ENCODE measurements around the gene PNMA3.
"Not testable (repeated sequence)": the region's sequence is repeated elsewhere in the genome, so short reads cannot be mapped to it uniquely, and the experiment has no call there.

PNMA3 gene

GRCh38 chrX:153055871-153056749 is at the start of gene PNMA3:
PNMA3 (plus strand) TSS chrX:153056470; CDS start chrX:153057056, 586 bp downstream.
- H3K36me3 Mint-ChIP-seq, result peaks cover 4% of the 10 kb centered on the region
- H3K4me1 Mint-ChIP-seq, result peaks cover 3% of the 10 kb centered on the region
- ATAC-seq (ENCODE audit: low read depth) (peak; percentile 43), DNase-seq (ENCODE audit: low spot score in 2 of 2) (no peak)
- H3K27ac Mint-ChIP-seq, result no peak within 1 kb of the TSS
- H3K27me3 Mint-ChIP-seq, result peaks cover 5% of the 10 kb centered on the region
- H3K9me3 Mint-ChIP-seq, result no peaks in the 10 kb centered on the region
- peak within 1 kb of the TSS; percentile 49 for H3K4me3 Mint-ChIP-seq

GRCh38 chrX:153017174-153017573 is 39.1 kb upstream of the PNMA3 start:
- not testable (repeated sequence) for H3K27me3 Mint-ChIP-seq; ATAC-seq (ENCODE audit: low read depth); DNase-seq (ENCODE audit: low spot score in 2 of 2); H3K27ac Mint-ChIP-seq; H3K9me3 Mint-ChIP-seq; H3K4me3 Mint-ChIP-seq; H3K36me3 Mint-ChIP-seq; H3K4me1 Mint-ChIP-seq

DNA sequence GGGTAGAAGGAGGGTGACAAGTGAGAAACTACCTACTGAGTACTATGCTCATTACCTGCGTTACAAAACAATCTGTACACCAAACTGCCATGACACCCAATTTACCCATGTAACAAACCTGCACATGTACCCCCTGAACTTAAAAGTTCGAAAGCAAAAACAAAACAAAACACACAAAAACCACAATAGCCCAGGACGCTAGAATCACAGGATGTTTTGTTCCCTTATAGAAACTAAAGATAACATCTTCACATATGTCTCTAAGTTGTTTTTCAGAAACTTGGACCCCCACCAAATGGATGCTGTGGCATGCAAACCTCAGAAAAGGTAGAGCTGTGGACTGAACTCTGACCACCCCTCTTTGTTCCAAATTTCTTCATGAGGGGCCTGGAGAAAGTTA is 37.1 kb upstream of the PNMA3 start:
- H3K27ac Mint-ChIP-seq, result no peak overlapping the region
- DNase-seq (ENCODE audit: low spot score in 2 of 2) (no peak), ATAC-seq (ENCODE audit: low read depth) (no peak)
- no peaks in the 10 kb centered on the region for H3K9me3 Mint-ChIP-seq
- no peak overlapping the region for H3K4me3 Mint-ChIP-seq
- H3K27me3 Mint-ChIP-seq, result peaks cover 7% of the 10 kb centered on the region
- no peaks in the 10 kb centered on the region for H3K36me3 Mint-ChIP-seq
- H3K4me1 Mint-ChIP-seq, result no peaks in the 10 kb centered on the region

DNA sequence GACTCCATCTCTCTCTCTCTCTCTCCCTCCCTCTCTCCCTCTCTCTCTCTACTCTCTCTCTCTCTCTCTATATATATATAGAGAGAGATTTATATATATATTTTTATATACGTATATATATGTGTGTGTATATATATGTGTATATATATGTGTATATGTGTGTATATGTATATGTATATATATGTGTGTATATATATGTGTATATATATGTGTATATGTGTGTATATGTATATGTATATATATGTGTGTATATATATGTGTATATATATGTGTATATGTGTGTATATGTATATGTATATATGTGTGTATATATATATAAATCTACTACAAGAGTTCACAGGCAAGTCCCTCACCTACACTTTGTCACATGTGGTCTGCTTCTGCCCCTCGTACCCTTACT is 29.8 kb upstream of the PNMA3 start:
- H3K9me3 Mint-ChIP-seq; H3K4me3 Mint-ChIP-seq; ATAC-seq (ENCODE audit: low read depth): not testable (repeated sequence)

GRCh38 chrX:153028487-153028886 is 27.8 kb upstream of the PNMA3 start:
- H3K27me3 Mint-ChIP-seq, result not testable (repeated sequence)

More for the DNA sequence above, 29.8 kb upstream of the PNMA3 start:
- DNase-seq (ENCODE audit: low spot score in 2 of 2); H3K27me3 Mint-ChIP-seq; H3K27ac Mint-ChIP-seq; H3K36me3 Mint-ChIP-seq; H3K4me1 Mint-ChIP-seq: not testable (repeated sequence)

DNA sequence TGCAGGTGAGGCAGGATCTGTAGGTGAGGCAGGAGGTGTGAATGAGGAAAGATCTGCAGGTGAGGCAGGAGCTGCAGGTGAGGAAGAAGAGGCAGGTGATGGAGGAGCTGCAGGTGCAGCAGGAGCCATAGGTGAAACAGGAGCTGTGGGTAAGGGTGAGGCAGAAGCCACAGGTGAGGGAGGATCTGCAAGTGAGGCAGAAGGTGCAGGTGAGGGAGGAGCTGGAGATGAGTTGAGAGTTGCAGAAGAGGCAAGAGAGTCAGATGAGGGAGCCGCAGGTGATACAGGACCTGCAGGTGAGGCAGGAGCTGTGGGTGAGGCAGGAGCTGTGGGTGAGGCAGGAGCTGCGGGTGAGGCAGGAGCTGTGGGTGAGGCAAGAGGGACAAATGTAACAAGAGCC is 27.1 kb upstream of the PNMA3 start:
- ATAC-seq (ENCODE audit: low read depth) (no peak), DNase-seq (ENCODE audit: low spot score in 2 of 2) (no peak)
- no peaks in the 10 kb centered on the region for H3K36me3 Mint-ChIP-seq
- H3K4me3 Mint-ChIP-seq, result no peak overlapping the region
- H3K27me3 Mint-ChIP-seq, result no peaks in the 10 kb centered on the region
- H3K27ac Mint-ChIP-seq, result no peak overlapping the region
- no peaks in the 10 kb centered on the region for H3K9me3 Mint-ChIP-seq
- no peaks in the 10 kb centered on the region for H3K4me1 Mint-ChIP-seq

More at GRCh38 chrX:153028487-153028886, 27.8 kb upstream of the PNMA3 start:
- H3K4me1 Mint-ChIP-seq; H3K36me3 Mint-ChIP-seq; H3K9me3 Mint-ChIP-seq; H3K27ac Mint-ChIP-seq; ATAC-seq (ENCODE audit: low read depth); H3K4me3 Mint-ChIP-seq; DNase-seq (ENCODE audit: low spot score in 2 of 2): not testable (repeated sequence)

GRCh38 chrX:153029875-153030274 is 26.4 kb upstream of the PNMA3 start:
- no peak for DNase-seq (ENCODE audit: low spot score in 2 of 2)
- H3K4me3 Mint-ChIP-seq, result no peak overlapping the region
- H3K36me3 Mint-ChIP-seq, result no peaks in the 10 kb centered on the region
- H3K4me1 Mint-ChIP-seq, result no peaks in the 10 kb centered on the region
- H3K27ac Mint-ChIP-seq, result no peak overlapping the region
- no peak for ATAC-seq (ENCODE audit: low read depth)
- H3K27me3 Mint-ChIP-seq, result no peaks in the 10 kb centered on the region
- H3K9me3 Mint-ChIP-seq, result no peaks in the 10 kb centered on the region

- H3K4me3 Mint-ChIP-seq, result no peak overlapping the region
- DNase-seq (ENCODE audit: low spot score in 2 of 2) (no peak), ATAC-seq (ENCODE audit: low read depth) (no peak)
- H3K9me3 Mint-ChIP-seq, result no peaks in the 10 kb centered on the region
- peaks cover under 1% of the 10 kb centered on the region for H3K36me3 Mint-ChIP-seq
- no peaks in the 10 kb centered on the region for H3K27me3 Mint-ChIP-seq
- no peaks in the 10 kb centered on the region for H3K4me1 Mint-ChIP-seq
- no peak overlapping the region for H3K27ac Mint-ChIP-seq
Observed at GRCh38 chrX:153030801-153031200, 25.5 kb upstream of the PNMA3 start.

GRCh38 chrX:153032397-153033118 is 23.7 kb upstream of the PNMA3 start:
- Mint-ChIP-seq H3K27me3 (no peaks in the 10 kb centered on the region), H3K36me3 (peaks cover 8% of the 10 kb centered on the region), H3K4me1 (no peaks in the 10 kb centered on the region), H3K9me3 (no peaks in the 10 kb centered on the region), H3K4me3 (peak overlapping the region; percentile 88), H3K27ac (peak overlapping the region; percentile 88)
- ATAC-seq (ENCODE audit: low read depth), result peak; percentile 83
- DNase-seq (ENCODE audit: low spot score in 2 of 2), result peak; percentile 60 to 70

DNA sequence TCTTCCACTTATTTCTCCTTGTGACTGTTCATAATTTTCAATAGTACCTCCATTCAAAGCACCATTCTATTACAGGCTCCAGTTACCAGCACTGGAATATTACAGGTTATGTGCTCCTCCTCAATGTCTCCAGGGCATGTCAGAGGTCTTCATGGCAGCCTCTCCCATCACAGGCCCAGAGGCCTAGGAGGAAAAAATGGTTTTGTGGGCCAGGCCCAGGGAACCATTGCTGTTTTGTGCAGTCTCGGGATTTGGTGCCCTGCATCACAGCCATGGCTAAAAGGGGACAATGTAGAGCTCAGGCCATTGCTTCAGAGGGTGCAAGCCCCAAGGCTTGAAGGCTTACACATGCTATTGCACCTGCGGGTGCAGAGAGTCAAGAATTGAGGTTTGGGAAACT is 7.2 kb upstream of the PNMA3 start:
- no peaks in the 10 kb centered on the region for H3K4me1 Mint-ChIP-seq
- no peak for ATAC-seq (ENCODE audit: low read depth)
- H3K4me3 Mint-ChIP-seq, result no peak overlapping the region
- H3K27ac Mint-ChIP-seq, result no peak overlapping the region
- no peaks in the 10 kb centered on the region for H3K27me3 Mint-ChIP-seq
- no peak for DNase-seq (ENCODE audit: low spot score in 2 of 2)
- H3K9me3 Mint-ChIP-seq, result peaks cover 5% of the 10 kb centered on the region
- H3K36me3 Mint-ChIP-seq, result peaks cover 20% of the 10 kb centered on the region

DNA sequence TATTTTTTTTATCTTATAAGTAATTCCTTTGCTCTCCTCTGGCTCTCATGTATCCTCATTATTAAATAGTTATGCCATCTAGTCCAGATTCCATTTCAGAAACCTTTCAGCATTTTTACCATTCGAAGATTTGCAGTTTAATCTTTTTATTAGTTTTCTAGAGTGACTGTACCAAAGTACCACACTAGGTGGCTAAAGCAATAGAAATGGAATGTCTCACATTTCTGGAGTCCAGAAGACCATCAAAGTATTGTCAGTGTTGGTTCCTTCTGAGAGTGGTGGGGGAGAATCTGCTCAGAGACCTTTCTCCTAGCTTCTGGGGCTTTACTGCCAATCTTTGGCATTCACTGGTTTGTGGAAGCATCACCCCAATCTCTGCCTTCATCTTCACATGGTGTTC is 3.7 kb upstream of the PNMA3 start:
- Mint-ChIP-seq H3K4me1 (peaks cover 3% of the 10 kb centered on the region), H3K4me3 (no peak overlapping the region), H3K27ac (no peak overlapping the region), H3K36me3 (peaks cover 18% of the 10 kb centered on the region), H3K9me3 (peaks cover 5% of the 10 kb centered on the region), H3K27me3 (peaks cover 5% of the 10 kb centered on the region)
- ATAC-seq (ENCODE audit: low read depth) (no peak), DNase-seq (ENCODE audit: low spot score in 2 of 2) (no peak)

DNA sequence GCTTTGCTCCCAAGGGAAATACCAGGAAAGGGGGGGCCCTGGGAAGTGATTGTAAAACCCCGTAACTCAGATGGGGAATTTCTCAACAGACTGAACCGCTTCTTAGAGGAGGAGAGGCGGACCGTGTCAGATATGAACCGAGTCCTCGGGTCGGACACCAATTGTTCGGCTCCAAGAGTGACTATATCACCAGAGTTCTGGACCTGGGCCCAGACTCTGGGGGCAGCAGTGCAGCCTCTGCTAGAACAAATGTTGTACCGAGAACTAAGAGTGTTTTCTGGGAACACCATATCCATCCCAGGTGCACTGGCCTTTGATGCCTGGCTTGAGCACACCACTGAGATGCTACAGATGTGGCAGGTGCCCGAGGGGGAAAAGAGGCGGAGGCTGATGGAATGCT is 1.0 kb downstream of the PNMA3 start:
- ATAC-seq (ENCODE audit: low read depth), result no peak
- H3K9me3 Mint-ChIP-seq, result no peaks in the 10 kb centered on the region
- no peak for DNase-seq (ENCODE audit: low spot score in 2 of 2)
- no peak overlapping the region for H3K27ac Mint-ChIP-seq
- peak overlapping the region; percentile 35 for H3K4me3 Mint-ChIP-seq
- peaks cover 4% of the 10 kb centered on the region for H3K36me3 Mint-ChIP-seq
- H3K4me1 Mint-ChIP-seq, result peaks cover 3% of the 10 kb centered on the region
- H3K27me3 Mint-ChIP-seq, result peaks cover 5% of the 10 kb centered on the region

GRCh38 chrX:153059191-153060094 is 3.2 kb downstream of the PNMA3 start:
- no peak overlapping the region for H3K27ac Mint-ChIP-seq
- DNase-seq (ENCODE audit: low spot score in 2 of 2), result no peak
- H3K4me1 Mint-ChIP-seq, result peaks cover 3% of the 10 kb centered on the region
- ATAC-seq (ENCODE audit: low read depth), result no peak
- H3K4me3 Mint-ChIP-seq, result no peak overlapping the region
- H3K9me3 Mint-ChIP-seq, result no peaks in the 10 kb centered on the region
- peaks cover 5% of the 10 kb centered on the region for H3K27me3 Mint-ChIP-seq
- H3K36me3 Mint-ChIP-seq, result peaks cover 3% of the 10 kb centered on the region

- no peak for ATAC-seq (ENCODE audit: low read depth)
- peaks cover 5% of the 10 kb centered on the region for H3K27me3 Mint-ChIP-seq
- H3K27ac Mint-ChIP-seq, result no peak overlapping the region
- H3K4me1 Mint-ChIP-seq, result peaks cover 3% of the 10 kb centered on the region
- no peak overlapping the region for H3K4me3 Mint-ChIP-seq
- no peaks in the 10 kb centered on the region for H3K9me3 Mint-ChIP-seq
- H3K36me3 Mint-ChIP-seq, result peaks cover 3% of the 10 kb centered on the region
- no peak for DNase-seq (ENCODE audit: low spot score in 2 of 2)
Observed at GRCh38 chrX:153060095-153060445, 3.8 kb downstream of the PNMA3 start.
